ENCODE results near the gene SNAP25.
A peak's percentile ranks its signal among the peaks of the same experiment; 100 is the strongest.

Gene SNAP25

DNA sequence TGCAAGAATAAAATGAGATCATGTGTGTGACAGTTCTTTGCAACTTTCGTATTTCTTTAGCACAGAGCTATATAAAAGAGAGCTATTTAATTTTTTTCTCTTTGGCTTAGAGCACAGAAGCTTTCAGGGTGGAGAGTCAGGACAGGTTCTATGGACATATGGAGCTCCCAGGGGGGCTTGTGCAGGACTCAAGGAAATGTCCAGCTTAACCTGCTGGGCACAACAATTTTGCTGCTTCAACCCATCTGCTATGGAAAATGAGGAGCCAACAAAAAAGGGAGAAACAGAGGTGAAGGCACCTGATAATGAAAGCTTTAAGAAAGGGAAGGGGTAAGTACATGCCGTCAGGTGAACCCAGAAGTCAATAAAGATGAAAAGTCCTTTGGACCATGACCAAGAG, 5.1 kb upstream of the SNAP25 start:
- Histone ChIP-seq H3K27ac (ENCODE audit: low read depth, low read length) (no peak overlapping the region), H3K9ac (ENCODE audit: low read length in 5 of 5) (no peak overlapping the region), H3K9me3 (ENCODE audit: control insufficient read depth in 5 of 5, low read length in 5 of 5) (no peaks in the 10 kb centered on the region), H3K27me3 (ENCODE audit: control insufficient read depth in 5 of 5, insufficient read depth in 4 of 5, low read length in 5 of 5) (peaks cover 6 to 22% (median 17%) of the 10 kb centered on the region in 5 donors), H3K36me3 (ENCODE audit: control insufficient read depth in 5 of 5, insufficient read depth in 5 of 5, low read length in 5 of 5) (no peaks in the 10 kb centered on the region), H3K4me3 (ENCODE audit: low read depth in 1 of 5, low read length in 5 of 5) (no peak overlapping the region), H3K4me1 (ENCODE audit: control insufficient read depth in 5 of 5, insufficient read depth in 5 of 5, low read length in 5 of 5) (peaks cover 0 to 8% (median 3%) of the 10 kb centered on the region in 5 donors)

DNA sequence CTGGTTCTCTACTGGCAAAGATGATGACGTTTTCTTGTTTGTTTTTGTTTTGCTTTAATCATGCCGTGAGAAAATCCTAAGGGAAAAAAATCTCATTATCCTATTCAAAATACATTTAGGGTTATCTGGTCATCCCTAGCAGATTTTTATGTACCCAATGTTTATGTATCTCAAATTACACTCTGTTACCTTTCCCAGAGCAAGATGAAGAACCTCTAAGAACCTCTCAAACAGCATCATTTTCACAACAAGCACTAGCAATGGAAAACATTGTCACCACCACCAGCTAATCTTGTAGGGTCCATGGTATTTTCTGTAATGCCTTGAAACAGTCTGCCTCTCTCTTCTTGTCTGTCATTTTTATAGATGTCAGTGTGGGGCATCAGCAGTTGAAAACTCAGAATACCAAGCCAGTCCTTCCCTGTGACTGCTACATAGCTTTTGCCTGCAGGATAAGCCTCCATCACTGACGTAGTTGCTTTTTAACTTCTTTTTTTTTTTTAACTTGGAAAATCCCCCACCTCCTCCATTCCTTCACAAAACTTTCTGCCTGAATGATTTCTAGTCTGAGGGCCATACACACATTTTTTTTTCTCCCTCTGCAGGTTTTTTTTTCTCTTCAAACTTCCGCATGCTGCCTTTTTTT, 2.4 kb upstream of the SNAP25 start:
- Histone ChIP-seq H3K36me3 (ENCODE audit: control insufficient read depth in 5 of 5, insufficient read depth in 5 of 5, low read length in 5 of 5) (no peaks in the 10 kb centered on the region), H3K27me3 (ENCODE audit: control insufficient read depth in 5 of 5, insufficient read depth in 4 of 5, low read length in 5 of 5) (peaks cover 6 to 28% (median 20%) of the 10 kb centered on the region in 5 donors), H3K4me3 (ENCODE audit: low read depth in 1 of 5, low read length in 5 of 5) (no peak overlapping the region), H3K4me1 (ENCODE audit: control insufficient read depth in 5 of 5, insufficient read depth in 5 of 5, low read length in 5 of 5) (peaks cover 0 to 14% (median 10%) of the 10 kb centered on the region in 5 donors), H3K9me3 (ENCODE audit: control insufficient read depth in 5 of 5, low read length in 5 of 5) (no peaks in the 10 kb centered on the region), H3K27ac (ENCODE audit: low read depth, low read length) (no peak overlapping the region), H3K9ac (ENCODE audit: low read length in 5 of 5) (no peak overlapping the region)

DNA sequence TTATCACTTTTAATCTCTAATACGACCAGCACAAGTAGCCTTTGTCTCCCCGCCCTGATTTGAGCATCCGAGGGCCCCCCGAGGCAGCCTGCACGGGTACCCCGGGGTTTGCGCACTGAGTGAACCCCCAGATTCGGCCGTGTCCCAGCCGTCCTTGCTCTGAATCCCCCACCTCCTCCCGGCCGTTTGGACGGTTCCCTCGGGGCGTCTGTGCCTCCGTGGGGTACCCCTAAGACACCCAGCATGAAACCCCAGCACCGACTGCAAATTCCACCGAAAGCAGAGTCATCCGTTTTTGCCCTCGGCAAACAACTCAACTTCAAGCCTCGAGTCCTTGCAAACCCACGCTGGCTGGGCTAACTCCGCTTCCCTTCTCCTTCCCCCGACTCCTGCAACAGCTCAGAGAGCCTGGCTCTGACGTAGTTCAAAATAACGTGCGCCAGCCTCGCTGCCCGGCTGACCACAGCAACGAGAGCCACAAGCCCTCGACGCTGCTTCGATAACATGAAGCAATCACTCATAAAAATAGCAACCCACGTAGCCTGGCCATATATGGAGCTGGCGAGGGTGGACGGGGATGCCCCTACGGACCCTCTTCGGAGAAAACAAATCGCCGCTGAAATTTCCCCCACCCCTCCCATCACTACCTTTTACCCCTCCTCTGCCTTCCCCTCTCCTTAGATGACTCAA, 764 bp upstream of the SNAP25 start:
- H3K4me3 ChIP-seq (ENCODE audit: low read depth in 1 of 5, low read length in 5 of 5) = peak overlapping the region in 2 of 5 donors; percentile 12 to 48
- peaks cover 0 to 14% (median 10%) of the 10 kb centered on the region in 5 donors for H3K4me1 ChIP-seq (ENCODE audit: control insufficient read depth in 5 of 5, insufficient read depth in 5 of 5, low read length in 5 of 5)
- H3K36me3 ChIP-seq (ENCODE audit: control insufficient read depth in 5 of 5, insufficient read depth in 5 of 5, low read length in 5 of 5) = no peaks in the 10 kb centered on the region
- H3K9ac ChIP-seq (ENCODE audit: low read length in 5 of 5) = no peak overlapping the region
- H3K27me3 ChIP-seq (ENCODE audit: control insufficient read depth in 5 of 5, insufficient read depth in 4 of 5, low read length in 5 of 5) = peaks cover 6 to 31% (median 20%) of the 10 kb centered on the region in 5 donors
- H3K9me3 ChIP-seq (ENCODE audit: control insufficient read depth in 5 of 5, low read length in 5 of 5) = no peaks in the 10 kb centered on the region
- no peak overlapping the region for H3K27ac ChIP-seq (ENCODE audit: low read depth, low read length)

DNA sequence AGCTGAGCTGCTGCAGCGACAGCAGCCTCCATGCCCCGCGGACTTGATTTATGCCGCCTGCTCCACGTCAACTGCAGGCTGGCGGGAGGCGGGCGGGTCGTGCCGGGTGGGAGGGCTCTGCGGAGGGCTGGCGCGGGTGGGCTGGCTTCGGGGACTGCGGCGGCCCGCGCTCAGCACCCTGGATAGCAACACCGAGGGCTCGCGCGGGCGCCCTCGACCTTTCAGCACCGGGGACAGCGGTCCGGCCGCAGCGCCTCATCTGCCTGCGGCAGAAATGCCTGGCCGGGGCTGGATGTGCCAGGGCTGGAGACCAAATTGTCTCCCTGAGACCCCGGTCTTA, 792 bp downstream of the SNAP25 start:
- Histone ChIP-seq H3K36me3 (ENCODE audit: control insufficient read depth in 5 of 5, insufficient read depth in 5 of 5, low read length in 5 of 5) (no peaks in the 10 kb centered on the region), H3K27me3 (ENCODE audit: control insufficient read depth in 5 of 5, insufficient read depth in 4 of 5, low read length in 5 of 5) (peaks cover 6 to 31% (median 20%) of the 10 kb centered on the region in 5 donors), H3K27ac (ENCODE audit: low read depth, low read length) (no peak overlapping the region), H3K9ac (ENCODE audit: low read length in 5 of 5) (no peak overlapping the region), H3K4me1 (ENCODE audit: control insufficient read depth in 5 of 5, insufficient read depth in 5 of 5, low read length in 5 of 5) (peaks cover 0 to 14% (median 10%) of the 10 kb centered on the region in 5 donors), H3K4me3 (ENCODE audit: low read depth in 1 of 5, low read length in 5 of 5) (peak overlapping the region in 2 of 5 donors; percentile 53 to 60), H3K9me3 (ENCODE audit: control insufficient read depth in 5 of 5, low read length in 5 of 5) (no peaks in the 10 kb centered on the region)

DNA sequence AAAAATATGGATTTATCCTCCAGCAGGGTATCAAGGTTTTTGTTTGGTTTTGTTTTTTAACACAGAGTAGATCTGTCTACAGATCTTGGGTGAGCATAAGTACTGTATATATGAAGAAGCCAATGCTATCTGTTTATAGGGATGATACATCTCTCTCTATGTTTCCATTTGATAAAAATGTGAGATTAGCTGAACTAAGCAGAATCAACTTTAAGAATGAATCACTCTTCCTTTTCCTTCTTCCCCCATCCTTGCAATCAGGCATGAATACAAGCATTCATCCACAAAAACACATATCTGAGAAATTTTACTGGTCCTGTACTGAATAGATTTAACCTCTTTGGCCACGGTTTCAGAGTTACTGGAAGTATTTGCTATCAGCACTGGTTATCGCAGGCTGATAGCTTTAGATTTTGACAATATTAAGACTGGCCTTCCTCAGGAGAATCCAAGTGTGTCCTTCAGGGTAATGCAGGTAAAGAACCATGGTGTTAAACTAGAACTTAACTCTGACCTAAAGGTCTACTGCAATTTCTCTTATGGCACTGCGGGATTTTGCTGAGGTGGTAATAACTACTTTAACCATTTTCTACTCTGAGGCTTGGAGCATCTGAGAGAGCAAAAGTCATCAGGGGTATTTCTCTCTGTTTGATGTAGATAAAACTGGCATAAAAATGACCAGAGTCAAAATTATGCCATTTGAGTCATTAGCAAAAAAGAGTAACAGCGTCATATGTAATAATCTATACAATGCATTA, 1.5 kb downstream of the SNAP25 start:
- Histone ChIP-seq H3K4me1 (ENCODE audit: control insufficient read depth in 5 of 5, insufficient read depth in 5 of 5, low read length in 5 of 5) (peaks cover 0 to 14% (median 10%) of the 10 kb centered on the region in 5 donors), H3K4me3 (ENCODE audit: low read depth in 1 of 5, low read length in 5 of 5) (no peak overlapping the region), H3K27me3 (ENCODE audit: control insufficient read depth in 5 of 5, insufficient read depth in 4 of 5, low read length in 5 of 5) (peaks cover 6 to 26% (median 17%) of the 10 kb centered on the region in 5 donors), H3K27ac (ENCODE audit: low read depth, low read length) (no peak overlapping the region), H3K36me3 (ENCODE audit: control insufficient read depth in 5 of 5, insufficient read depth in 5 of 5, low read length in 5 of 5) (no peaks in the 10 kb centered on the region), H3K9ac (ENCODE audit: low read length in 5 of 5) (no peak overlapping the region), H3K9me3 (ENCODE audit: control insufficient read depth in 5 of 5, low read length in 5 of 5) (no peaks in the 10 kb centered on the region)

DNA sequence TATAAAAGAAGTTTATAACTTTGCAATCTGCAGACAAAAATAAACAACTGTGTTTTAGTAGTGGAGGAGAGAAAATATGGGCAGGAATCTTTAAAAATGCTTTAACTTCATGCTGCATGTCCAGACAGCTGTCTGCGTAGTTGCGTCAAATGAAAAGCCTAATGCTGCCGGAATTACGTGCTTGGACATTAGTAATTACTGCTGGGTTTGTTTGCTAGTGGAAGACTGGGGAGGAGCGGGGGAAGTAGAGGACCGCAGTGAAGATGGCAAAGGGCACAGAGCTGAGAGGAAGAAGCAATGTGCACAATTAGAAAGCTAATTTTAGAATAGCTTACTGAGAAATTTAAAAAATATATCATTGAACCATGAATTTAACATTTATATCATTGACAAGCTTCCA, 2.4 kb downstream of the SNAP25 start:
- no peaks in the 10 kb centered on the region for H3K9me3 ChIP-seq (ENCODE audit: control insufficient read depth in 5 of 5, low read length in 5 of 5)
- no peak overlapping the region for H3K27ac ChIP-seq (ENCODE audit: low read depth, low read length)
- H3K4me1 ChIP-seq (ENCODE audit: control insufficient read depth in 5 of 5, insufficient read depth in 5 of 5, low read length in 5 of 5) = peaks cover 0 to 14% (median 10%) of the 10 kb centered on the region in 5 donors
- H3K27me3 ChIP-seq (ENCODE audit: control insufficient read depth in 5 of 5, insufficient read depth in 4 of 5, low read length in 5 of 5) = peaks cover 6 to 23% (median 15%) of the 10 kb centered on the region in 5 donors
- H3K9ac ChIP-seq (ENCODE audit: low read length in 5 of 5) = no peak overlapping the region
- H3K36me3 ChIP-seq (ENCODE audit: control insufficient read depth in 5 of 5, insufficient read depth in 5 of 5, low read length in 5 of 5) = no peaks in the 10 kb centered on the region
- H3K4me3 ChIP-seq (ENCODE audit: low read depth in 1 of 5, low read length in 5 of 5) = no peak overlapping the region

DNA sequence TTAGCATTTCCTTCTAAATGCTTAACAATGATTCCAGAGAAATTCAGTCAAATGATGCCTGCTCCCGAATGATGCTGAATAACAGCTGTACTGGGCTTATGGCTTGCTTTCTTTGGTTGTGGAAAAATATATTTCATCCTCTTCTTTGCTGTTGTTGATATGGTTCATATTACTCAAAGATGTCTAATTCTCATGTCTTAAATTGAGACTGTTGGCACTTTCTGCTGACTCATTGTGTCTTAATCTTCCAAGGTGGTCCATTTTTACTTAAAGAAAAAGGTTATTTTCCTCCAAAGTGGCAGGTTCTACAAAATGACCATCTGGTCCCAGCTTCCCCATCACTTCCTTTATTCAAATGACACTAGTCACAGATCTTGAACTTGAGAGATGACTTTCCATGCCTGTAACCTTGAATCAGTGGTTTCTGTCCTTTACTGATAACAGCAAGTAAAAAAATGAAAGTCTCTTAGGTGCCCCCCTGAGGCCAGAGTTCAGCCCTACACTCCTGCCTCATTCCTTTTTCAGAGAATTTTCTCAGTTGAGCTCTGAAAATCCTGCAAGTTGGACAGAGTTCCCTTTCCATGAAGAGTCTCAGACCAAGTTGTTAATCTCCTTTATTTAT, 6.9 kb downstream of the SNAP25 start:
- no peak overlapping the region for H3K9ac ChIP-seq (ENCODE audit: low read length in 5 of 5)
- no peaks in the 10 kb centered on the region for H3K4me1 ChIP-seq (ENCODE audit: control insufficient read depth in 5 of 5, insufficient read depth in 5 of 5, low read length in 5 of 5)
- H3K4me3 ChIP-seq (ENCODE audit: low read depth in 1 of 5, low read length in 5 of 5) = no peak overlapping the region
- H3K9me3 ChIP-seq (ENCODE audit: control insufficient read depth in 5 of 5, low read length in 5 of 5) = no peaks in the 10 kb centered on the region
- H3K36me3 ChIP-seq (ENCODE audit: control insufficient read depth in 5 of 5, insufficient read depth in 5 of 5, low read length in 5 of 5) = no peaks in the 10 kb centered on the region
- H3K27me3 ChIP-seq (ENCODE audit: control insufficient read depth in 5 of 5, insufficient read depth in 4 of 5, low read length in 5 of 5) = peaks cover 0 to 3% (median 0%) of the 10 kb centered on the region in 5 donors
- no peak overlapping the region for H3K27ac ChIP-seq (ENCODE audit: low read depth, low read length)

DNA sequence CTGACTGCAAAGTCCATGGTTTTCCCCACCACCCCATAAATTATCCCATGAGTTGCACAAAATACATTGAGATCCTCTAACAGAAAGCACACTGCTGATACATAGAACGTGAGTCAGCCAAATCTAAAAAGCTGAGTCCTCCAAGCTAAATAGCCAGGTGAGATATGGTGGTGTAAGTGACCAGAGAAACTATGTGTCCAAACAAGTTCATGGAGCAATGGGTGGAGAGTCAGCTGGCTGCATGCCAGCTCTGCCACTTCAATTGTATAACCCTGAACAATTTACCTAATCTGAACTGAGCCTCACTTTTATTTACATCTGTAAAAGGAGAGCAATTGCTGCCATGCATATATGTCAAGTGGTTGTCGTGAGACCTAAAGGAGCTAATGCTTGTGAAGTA, 9.7 kb downstream of the SNAP25 start:
- H3K9ac ChIP-seq (ENCODE audit: low read length in 5 of 5) = no peak overlapping the region
- H3K27me3 ChIP-seq (ENCODE audit: control insufficient read depth in 5 of 5, insufficient read depth in 4 of 5, low read length in 5 of 5) = no peaks in the 10 kb centered on the region
- no peaks in the 10 kb centered on the region for H3K4me1 ChIP-seq (ENCODE audit: control insufficient read depth in 5 of 5, insufficient read depth in 5 of 5, low read length in 5 of 5)
- no peak overlapping the region for H3K27ac ChIP-seq (ENCODE audit: low read depth, low read length)
- H3K9me3 ChIP-seq (ENCODE audit: control insufficient read depth in 5 of 5, low read length in 5 of 5) = no peaks in the 10 kb centered on the region
- no peaks in the 10 kb centered on the region for H3K36me3 ChIP-seq (ENCODE audit: control insufficient read depth in 5 of 5, insufficient read depth in 5 of 5, low read length in 5 of 5)
- no peak overlapping the region for H3K4me3 ChIP-seq (ENCODE audit: low read depth in 1 of 5, low read length in 5 of 5)

DNA sequence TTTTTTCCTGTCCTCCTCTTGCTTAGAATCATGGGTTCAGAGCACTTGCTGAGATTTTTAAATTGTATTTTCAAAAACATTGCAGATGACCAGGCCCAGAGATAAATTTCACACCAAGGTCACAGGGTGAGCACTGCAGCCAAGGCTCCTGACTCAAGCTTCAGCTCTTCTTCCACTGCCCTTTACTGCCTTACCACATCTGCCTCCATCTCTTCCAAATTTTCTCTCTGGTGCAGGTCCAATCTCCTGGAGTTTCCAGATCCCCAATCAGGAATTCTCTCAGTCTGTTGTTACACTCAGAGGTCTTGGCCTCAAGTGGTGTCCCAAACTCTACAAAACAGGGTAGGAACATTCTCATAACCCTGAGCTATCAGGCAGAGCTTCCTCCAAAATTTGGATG, 12.7 kb downstream of the SNAP25 start:
- Histone ChIP-seq H3K36me3 (ENCODE audit: control insufficient read depth in 5 of 5, insufficient read depth in 5 of 5, low read length in 5 of 5) (no peaks in the 10 kb centered on the region), H3K4me3 (ENCODE audit: low read depth in 1 of 5, low read length in 5 of 5) (no peak overlapping the region), H3K9ac (ENCODE audit: low read length in 5 of 5) (no peak overlapping the region), H3K27ac (ENCODE audit: low read depth, low read length) (no peak overlapping the region), H3K27me3 (ENCODE audit: control insufficient read depth in 5 of 5, insufficient read depth in 4 of 5, low read length in 5 of 5) (no peaks in the 10 kb centered on the region), H3K9me3 (ENCODE audit: control insufficient read depth in 5 of 5, low read length in 5 of 5) (no peaks in the 10 kb centered on the region), H3K4me1 (ENCODE audit: control insufficient read depth in 5 of 5, insufficient read depth in 5 of 5, low read length in 5 of 5) (no peaks in the 10 kb centered on the region)

Data from subcutaneous abdominal adipose tissue (tissue), 5 donors.